ENCODE results near the gene C11orf65. TPM values are rescaled to one million over a fixed set of nuclear protein-coding genes. Genes with fewer than 3 reads are reported as not detected.

Gene C11orf65
- polyA plus RNA-seq, 3 donors = not detected

DNA sequence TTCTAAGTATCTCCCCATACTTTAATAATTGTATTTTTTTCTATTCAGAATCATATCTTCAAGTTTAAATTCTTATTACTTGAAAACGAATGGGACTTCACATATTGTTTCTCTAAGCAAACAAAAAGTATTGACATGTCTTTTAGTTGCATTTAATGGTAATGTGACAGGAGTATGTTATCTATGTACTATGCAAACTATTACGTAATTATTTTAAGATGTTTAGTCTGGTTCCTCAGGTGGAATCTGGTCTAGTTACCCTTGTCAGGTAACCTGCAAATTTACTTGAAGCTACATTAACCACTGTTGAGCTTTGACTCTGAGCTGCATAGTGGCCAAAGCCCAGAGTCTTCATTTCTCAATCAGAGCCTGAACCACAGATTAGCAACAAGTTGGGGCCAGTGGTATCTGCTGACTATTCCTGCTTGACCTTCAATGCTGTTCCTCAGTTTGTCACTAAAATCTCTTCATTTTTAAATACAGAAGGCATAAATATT lies 133.9 kb downstream of the C11orf65 start:
- WGBS (ENCODE audit: insufficient coverage) = no CpG with 5 or more reads among the region's 2 CpGs
- Mint-ChIP-seq H3K9me3 (no peaks in the 10 kb centered on the region), H3K27ac (no peak overlapping the region), H3K4me3 (no peak overlapping the region), H3K27me3 (ENCODE audit: low read depth in 3 of 3) (no peaks in the 10 kb centered on the region), H3K4me1 (no peaks in the 10 kb centered on the region), H3K36me3 (peaks cover 80 to 95% of the 10 kb centered on the region in 2 donors)
- intact Hi-C loops (cut with micrococcal nuclease) = no loop called here
- Histone ChIP-seq H3K4me2 (replicated peaks; ENCODE audit: extremely low read depth, low read length, poor library complexity, severe bottlenecking) (no peak overlapping the region), H3K9me3 (replicated peaks in 1 of 2; ENCODE audit: control insufficient read depth in 1 of 2, insufficient read depth in 1 of 2, low read length in 2 of 2) (no peaks in the 10 kb centered on the region), H3K79me2 (ENCODE audit: insufficient read depth, low read length) (no peaks in the 10 kb centered on the region), H3K9ac (ENCODE audit: insufficient read depth, low read length, poor library complexity, severe bottlenecking) (no peak overlapping the region), H4K20me1 (ENCODE audit: insufficient read depth, low read length) (no peaks in the 10 kb centered on the region), H2AFZ (ENCODE audit: insufficient read depth, low read depth, low read length, poor library complexity, severe bottlenecking) (no peak overlapping the region), H3K27me3 (ENCODE audit: control insufficient read depth in 2 of 2, insufficient read depth in 2 of 2, low read length in 2 of 2) (no peaks in the 10 kb centered on the region), H3K36me3 (replicated peaks in 1 of 2; ENCODE audit: control insufficient read depth in 1 of 2, insufficient read depth in 2 of 2, low read length in 2 of 2) (peaks cover 92 to 100% of the 10 kb centered on the region in 2 donors), H3K27ac (ENCODE audit: low read depth in 1 of 2, low read length in 2 of 2) (no peak overlapping the region), H3K4me1 (ENCODE audit: control insufficient read depth in 1 of 2, insufficient read depth in 2 of 2, low read length in 2 of 2) (no peaks in the 10 kb centered on the region), H3K4me3 (replicated peaks in 1 of 3; ENCODE audit: low read depth in 2 of 3, low read length in 3 of 3) (no peak overlapping the region)
- no peak for DNase-seq
- TF ChIP-seq CTCF (IDR thresholded peaks at IDR 0.05) = no peak

Other genes with a start within 250 kb of the C11orf65 start
- 1 to 10 TPM; 3.7 to 5.0 (median 4.1) TPM for gene NPAT, start 244.9 kb downstream of the C11orf65 start, polyA plus RNA-seq
- gene ATM, start 244.5 kb downstream of the C11orf65 start, polyA plus RNA-seq = 10 to 100 TPM; 13.2 to 56.7 (median 21.4) TPM
- 1 to 10 TPM in 1 of 3 donors, under 1 TPM in 2; 0.64 to 1.2 (median 0.80) TPM for gene POGLUT3, start 30.9 kb upstream of the C11orf65 start, polyA plus RNA-seq
- under 1 TPM in 2 of 3 donors, not detected in 1; 0.05 to 0.17 TPM for gene EXPH5, start 126.2 kb upstream of the C11orf65 start, polyA plus RNA-seq
- 1 to 10 TPM; 5.0 to 6.3 (median 5.3) TPM for gene DDX10, start 197.5 kb upstream of the C11orf65 start, polyA plus RNA-seq

Data from CD14-positive monocyte (primary cell).